Activated CD8-positive, alpha-beta memory T cell treated with anti-CD3 and anti-CD28 coated beads, Interleukin-2, amount 50 U/mL, for 24 hours (primary cell): ENCODE results near the gene PTPRD.

Source experiments
- DNase-seq: peaks from one replicate; pipeline ENCODE4 v3.0.0-alpha.2; 2020; ENCODE audit errors: extremely low read depth

Gene PTPRD

GRCh38 chr9:10612641-10613398, at the start of gene PTPRD:
Gene PTPRD (minus strand): TSS chr9:10613002.
- DNase-seq: no peak

- DNase-seq: no peak
These were observed 49.2 kb upstream of the PTPRD start for GRCh38 chr9:10661994-10662393.

GRCh38 chr9:10661376-10661775, 48.6 kb upstream of the PTPRD start:
- no peak for DNase-seq

- DNase-seq: no peak
These were observed 38.2 kb upstream of the PTPRD start for GRCh38 chr9:10651012-10651411.

GRCh38 chr9:10649076-10649475, 36.3 kb upstream of the PTPRD start:
- no peak for DNase-seq

- DNase-seq: no peak
These were observed 21.0 kb upstream of the PTPRD start for GRCh38 chr9:10633785-10634184.

GRCh38 chr9:10614196-10614800, 1.5 kb upstream of the PTPRD start:
- DNase-seq: no peak

- DNase-seq: no peak
These were observed 617 bp upstream of the PTPRD start for GRCh38 chr9:10613419-10613818.

GRCh38 chr9:10605388-10605787, 7.4 kb downstream of the PTPRD start:
- no peak for DNase-seq

- DNase-seq: no peak
These were observed 7.9 kb downstream of the PTPRD start for GRCh38 chr9:10604927-10605326.

- DNase-seq: no peak
These were observed 15.0 kb downstream of the PTPRD start for GRCh38 chr9:10597801-10598200.

GRCh38 chr9:10594482-10594881, 18.3 kb downstream of the PTPRD start:
- DNase-seq: no peak

- no peak for DNase-seq
These were observed 26.4 kb downstream of the PTPRD start for GRCh38 chr9:10586407-10586806.

- DNase-seq: no peak
These were observed 41.1 kb downstream of the PTPRD start for GRCh38 chr9:10571699-10572098.

- no peak for DNase-seq
These were observed 46.0 kb downstream of the PTPRD start for GRCh38 chr9:10566848-10567247.

- DNase-seq: no peak
These were observed 50.0 kb downstream of the PTPRD start for GRCh38 chr9:10562581-10563343.

GRCh38 chr9:10548348-10548747, 64.5 kb downstream of the PTPRD start:
- no peak for DNase-seq

GRCh38 chr9:10538073-10538472, 74.7 kb downstream of the PTPRD start:
- no peak for DNase-seq

- no peak for DNase-seq
These were observed 78.0 kb downstream of the PTPRD start for GRCh38 chr9:10534850-10535249.

- no peak for DNase-seq
These were observed 86.8 kb downstream of the PTPRD start for GRCh38 chr9:10525972-10526371.

GRCh38 chr9:10523164-10523563, 89.6 kb downstream of the PTPRD start:
- no peak for DNase-seq

GRCh38 chr9:10512144-10512543, 100.7 kb downstream of the PTPRD start:
- no peak for DNase-seq

- no peak for DNase-seq
These were observed 123.9 kb downstream of the PTPRD start for GRCh38 chr9:10488937-10489336.
